GM21526 (cell line): Measurements from ENCODE around the gene IL23R.
A peak's percentile ranks its signal among the peaks of the same experiment; 100 is the strongest.

Experiments used
- ATAC-seq: cut with Tn5 transposase; IDR thresholded peaks from one replicate; pipeline ENCODE4 v1.9.1; 2021; ENCODE audit warnings: moderate library complexity; ENCODE audit not compliant: unreplicated experiment, low FRiP score

The IL23R gene

GRCh38 chr1:67294836-67295617 lies 128.8 kb downstream of the IL23R start:
- ATAC-seq = no peak

GRCh38 chr1:67298762-67299161 lies 132.5 kb downstream of the IL23R start:
- no peak for ATAC-seq

- ATAC-seq = no peak
Observed at GRCh38 chr1:67299296-67299695, 133.0 kb downstream of the IL23R start.

DNA sequence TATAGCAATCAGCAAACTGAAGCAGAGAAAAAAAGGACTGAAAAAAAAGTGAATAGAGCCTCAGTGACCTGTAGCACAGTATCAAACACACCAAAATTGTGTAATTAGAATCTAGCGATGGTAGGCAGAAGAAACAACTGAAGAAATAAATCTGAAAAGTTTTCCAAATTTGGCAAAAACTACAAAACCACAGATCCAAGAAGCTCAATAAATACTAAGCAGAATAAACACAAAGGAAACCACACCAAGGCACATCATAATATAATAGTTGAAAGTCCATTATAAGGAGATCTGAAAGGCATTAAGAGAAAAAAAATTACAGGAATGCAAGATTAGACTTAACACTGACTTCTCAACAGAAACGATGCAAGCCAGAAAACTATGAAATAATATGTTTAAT lies 134.3 kb downstream of the IL23R start:
- no peak for ATAC-seq

DNA sequence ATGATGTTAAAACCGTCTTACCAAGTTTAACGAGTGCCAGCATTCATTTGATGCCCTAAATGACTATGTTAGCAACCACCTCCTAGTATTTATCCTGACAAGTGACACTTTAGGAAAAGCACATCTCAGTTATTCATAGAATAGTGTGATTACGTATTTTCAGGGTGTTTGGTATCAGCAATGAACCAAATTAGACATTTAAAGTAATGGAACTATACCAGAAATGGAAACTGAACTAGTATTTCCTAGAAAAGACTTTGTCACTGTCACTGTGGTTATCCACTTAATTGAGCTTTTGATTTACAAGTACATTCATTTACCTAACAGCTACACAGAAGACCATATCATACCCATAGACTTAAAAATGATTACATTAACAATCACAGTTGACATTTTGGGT lies 137.8 kb downstream of the IL23R start:
- ATAC-seq = no peak

DNA sequence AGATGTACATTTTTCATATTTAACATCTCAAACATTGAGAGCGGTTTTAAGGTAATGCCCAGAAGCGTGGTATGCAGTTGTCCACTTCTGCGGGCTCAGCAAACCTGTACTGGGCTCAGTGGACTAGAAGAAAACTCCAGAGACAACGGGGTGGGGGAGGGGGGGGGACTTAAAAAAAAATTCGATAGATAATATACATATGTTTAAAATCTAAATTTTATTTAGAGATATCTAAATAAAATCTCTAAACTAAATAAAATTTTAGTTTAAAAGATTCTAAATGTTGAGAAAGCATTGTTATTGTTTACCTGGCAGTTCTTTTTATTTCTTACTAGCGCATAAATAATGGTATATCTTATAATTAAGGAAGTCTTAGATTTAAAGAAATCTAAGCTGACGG lies 140.3 kb downstream of the IL23R start:
- no peak for ATAC-seq

DNA sequence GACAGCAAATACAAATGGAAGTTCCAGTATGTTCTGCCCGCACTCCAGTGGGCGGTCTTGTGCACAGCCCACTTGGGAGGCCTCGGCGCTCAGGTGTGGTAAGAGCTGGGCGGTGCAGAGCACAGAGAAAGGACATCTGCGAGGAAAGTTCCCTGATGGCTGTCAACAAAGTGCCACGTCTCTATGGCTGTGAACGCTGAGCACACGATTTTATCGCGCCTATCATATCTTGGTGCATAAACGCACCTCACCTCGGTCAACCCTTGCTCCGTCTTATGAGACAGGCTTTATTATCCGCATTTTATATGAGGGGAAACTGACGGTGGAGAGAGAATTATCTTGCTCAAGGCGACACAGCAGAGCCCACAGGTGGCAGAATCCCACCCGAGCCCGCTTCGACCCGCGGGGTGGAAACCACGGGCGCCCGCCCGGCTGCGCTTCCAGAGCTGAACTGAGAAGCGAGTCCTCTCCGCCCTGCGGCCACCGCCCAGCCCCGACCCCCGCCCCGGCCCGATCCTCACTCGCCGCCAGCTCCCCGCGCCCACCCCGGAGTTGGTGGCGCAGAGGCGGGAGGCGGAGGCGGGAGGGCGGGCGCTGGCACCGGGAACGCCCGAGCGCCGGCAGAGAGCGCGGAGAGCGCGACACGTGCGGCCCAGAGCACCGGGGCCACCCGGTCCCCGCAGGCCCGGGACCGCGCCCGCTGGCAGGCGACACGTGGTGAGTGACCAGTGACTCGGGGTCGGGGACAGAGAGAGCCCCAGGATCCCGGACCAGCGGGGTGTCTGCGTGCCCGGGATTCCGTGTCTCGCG lies 141.2 kb downstream of the IL23R start, which contains the start of gene IL12RB2:
TSS of gene IL12RB2 (plus strand) at position 623 of the 810 bp plus-strand sequence. CDS start 12,496 bp downstream, outside the sequence.
- peak; percentile 49 for ATAC-seq

GRCh38 chr1:67308136-67308535 lies 141.9 kb downstream of the IL23R start:
- ATAC-seq = no peak
